Testis (tissue), 2 donors: ENCODE data around the gene SC5D.

Experiments used
- CTCF ChIP-seq, 3 experiments: fragments of 450-650 bp in 2 of 3; fragments of 200-600 bp in 1 of 3; sonication (generic) in 1 of 3; IDR thresholded peaks; one replicate each; pipeline ENCODE4 v1.5.1; 2016 to 2019; ENCODE audit warnings: antibody characterized with exemption in 3 of 3, mild to moderate bottlenecking in 2 of 3, moderate library complexity in 1 of 3
- POLR2A ChIP-seq: fragments of 450-650 bp; IDR thresholded peaks from one replicate; pipeline ENCODE4 v1.6.1; 2017; ENCODE audit warnings: antibody characterized with exemption, mild to moderate bottlenecking, moderate library complexity

GRCh38 chr11:121308816-121309215, 16.2 kb downstream of the SC5D start:
- TF ChIP-seq CTCF (IDR thresholded peaks at IDR 0.05) (no peak), POLR2A (no peak)
